ENCODE measurements around the gene ANAPC2.

DNA sequence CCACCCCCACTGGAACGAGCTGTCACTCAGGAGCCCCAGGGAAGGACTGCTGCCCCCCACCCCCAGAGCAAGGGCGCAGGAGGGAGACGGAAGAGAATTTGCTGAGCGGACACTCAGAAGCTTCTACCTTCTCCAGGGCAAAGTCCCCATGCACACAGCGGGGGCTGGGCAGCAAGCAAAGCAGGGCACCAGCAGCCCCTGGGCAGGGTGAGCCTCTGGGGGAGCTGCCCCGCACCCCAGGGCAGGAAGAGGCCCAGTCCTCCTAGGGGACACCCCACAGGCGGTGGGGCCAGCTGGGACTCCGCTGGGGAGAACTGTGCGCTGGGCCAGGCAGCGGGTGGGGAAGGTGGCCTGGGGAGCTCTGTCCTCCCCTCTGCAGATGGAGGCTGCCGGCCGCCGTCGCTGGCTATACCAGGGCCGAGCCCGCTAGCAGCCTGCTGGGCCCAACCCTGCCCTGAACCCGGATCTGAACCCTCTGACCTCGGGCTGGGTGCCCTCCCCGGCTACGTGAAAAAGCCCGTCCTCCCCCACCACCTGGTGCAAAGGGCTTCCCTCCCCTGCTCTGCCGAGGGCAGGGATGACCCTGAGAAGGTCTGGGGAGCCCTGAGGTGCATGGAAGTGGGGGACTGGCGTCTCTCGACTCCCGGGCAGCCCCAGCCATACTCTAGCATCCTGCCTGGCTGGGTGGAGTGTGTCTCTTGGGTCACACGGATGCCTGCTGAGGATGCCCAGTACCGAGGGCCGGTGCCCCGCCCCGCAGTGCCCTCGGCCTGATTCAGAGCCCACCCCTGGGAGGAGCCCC lies 41.7 kb upstream of the ANAPC2 start:
- TF ChIP-seq CTCF (IDR thresholded peaks at IDR 0.05) (no peak), ZFX (IDR thresholded peaks at IDR 0.05; ENCODE audit: borderline replicate concordance) (no peak)

Measured in 22Rv1 (cell line).